Fibroblast of pulmonary artery (primary cell): ENCODE measurements around the gene IBTK.

Experiments used
- DNase-seq: peaks from one replicate; pipeline ENCODE4 v3.0.0-alpha.2; 2010; ENCODE audit warnings: low read depth
- H3K4me3 ChIP-seq: replicated peaks from 2 replicates; pipeline ENCODE4 v1.5.1; 2011; ENCODE audit warnings: low read depth, mild to moderate bottlenecking, control low read depth, low read length, moderate library complexity
- CTCF ChIP-seq: IDR thresholded peaks from 2 replicates; pipeline ENCODE4 v1.5.1; 2011; ENCODE audit warnings: mild to moderate bottlenecking, control low read depth, low read length, inconsistent platforms; ENCODE audit errors: missing control alignments

The IBTK gene

GRCh38 chr6:82220167-82220566 lies 27.4 kb downstream of the IBTK start:
- TF ChIP-seq CTCF, result no peak
- H3K4me3 ChIP-seq, result no peak overlapping the region
- no peak for DNase-seq

- no peak overlapping the region for H3K4me3 ChIP-seq
- DNase-seq, result no peak
- TF ChIP-seq CTCF, result no peak
These were observed 30.4 kb downstream of the IBTK start for GRCh38 chr6:82217018-82217586.

GRCh38 chr6:82216549-82216948 lies 31.0 kb downstream of the IBTK start:
- DNase-seq, result no peak
- no peak for TF ChIP-seq CTCF
- no peak overlapping the region for H3K4me3 ChIP-seq

- TF ChIP-seq CTCF, result no peak
- no peak overlapping the region for H3K4me3 ChIP-seq
- no peak for DNase-seq
These were observed 36.2 kb downstream of the IBTK start for GRCh38 chr6:82211326-82211725.

- H3K4me3 ChIP-seq, result no peak overlapping the region
- no peak for TF ChIP-seq CTCF
- DNase-seq, result no peak
These were observed 38.6 kb downstream of the IBTK start for GRCh38 chr6:82208913-82209312.

- DNase-seq, result peak; percentile 48
- no peak overlapping the region for H3K4me3 ChIP-seq
- TF ChIP-seq CTCF, result no peak
These were observed 41.6 kb downstream of the IBTK start for GRCh38 chr6:82205930-82206392.

- H3K4me3 ChIP-seq, result no peak overlapping the region
- TF ChIP-seq CTCF, result no peak
- DNase-seq, result no peak
These were observed 43.5 kb downstream of the IBTK start for GRCh38 chr6:82204020-82204419.
